Measurements from ENCODE around the gene CASQ2. TPM values are rescaled to one million over a fixed set of nuclear protein-coding genes. Genes with fewer than 3 reads are reported as not detected.

CASQ2 gene
- total and polyA plus RNA-seq, 2 of the 13 experiments (the other 11 are each of a cell fraction or from before 2014, with no cell fraction given) = not detected

GRCh38 chr1:115771094-115771846 is 2.8 kb upstream of the CASQ2 start:
- H2AFZ ChIP-seq (ENCODE audit: low read length) = peak overlapping the region; percentile 79
- no peaks in the 10 kb centered on the region for H4K20me1 ChIP-seq (ENCODE audit: insufficient read depth, low read length)
- in situ Hi-C loops (cut with HindIII; ENCODE audit: extremely low pct_ligation_motif_present, low pct_unique_long_range_greater_than_20kb) = loop anchor here (5.0 kb wide), 2 partner anchors 54 to 159 kb away; no protein-coding TSS in a partner anchor
- intact Hi-C loops (cut with micrococcal nuclease; ENCODE audit: unreplicated experiment) = no loop called here
- H3K27me3 ChIP-seq (ENCODE audit: control insufficient read depth in 1 of 2, insufficient read depth in 2 of 2, low read length in 2 of 2) = peaks cover 0 to 5% of the 10 kb centered on the region in 2 experiments; a peak in 1 of 5 replicates
- no TSS peak for BruUV-seq (replicated peaks)
- peak overlapping the region; percentile 80 for H3K4me2 ChIP-seq (ENCODE audit: low read depth, low read length)
- H3K36me3 ChIP-seq (replicated peaks in 1 of 2; ENCODE audit: control insufficient read depth in 1 of 2, insufficient read depth in 2 of 2, low read length in 2 of 2) = no peaks in the 10 kb centered on the region
- no peak for FAIRE-seq
- H3K27ac ChIP-seq (ENCODE audit: extremely low read length, insufficient read depth, low read length) = no peak overlapping the region
- H3K9ac ChIP-seq (ENCODE audit: insufficient read depth, low read depth, low read length) = no peak overlapping the region
- 0 out of 2 replicates have a peak, but pooled peaks cover 5% of the 10 kb centered on the region for H3K4me1 ChIP-seq (ENCODE audit: insufficient read depth, low read length)
- H3K4me3 ChIP-seq (replicated peaks in 1 of 3; ENCODE audit: insufficient read depth in 1 of 3, low read depth in 2 of 3, low read length in 3 of 3) = peak overlapping the region; percentile 26 to 50 (median 43); a peak in 5 of 6 replicates
- peak; percentile 87 for ATAC-seq
- TF ChIP-seq SP2 (CRISPR knock-in tag; IDR thresholded peaks at IDR 0.05) = 0 out of 2 replicates have a peak, but pooled peaks have one; percentile 13
- 0 out of 2 replicates have a peak, but pooled peaks have one; percentile 22 for TF ChIP-seq YEATS4 (CRISPR knock-in tag; IDR thresholded peaks at IDR 0.05; ENCODE audit: borderline replicate concordance)
- no peak for TF ChIP-seq ZNF558 (CRISPR knock-in tag; IDR thresholded peaks at IDR 0.05; ENCODE audit: borderline replicate concordance)
- no peak for DNase-seq (ENCODE audit: low spot score)
- ChIA-PET CTCF (ENCODE audit: low intra/inter-chr PET ratio, low total read pairs) (interaction anchor here (1.6 to 2.1 kb wide), 2 partner anchors 53 to 163 kb away, joined by 11 to 16 read pairs; no protein-coding TSS in a partner anchor), POLR2A (interaction anchor here (1.1 kb wide), 1 partner anchor 163 kb away, joined by 4 read pairs; no protein-coding TSS in a partner anchor)
- H3K79me2 ChIP-seq (ENCODE audit: insufficient read depth, low read length) = no peaks in the 10 kb centered on the region
- 38% methylated on average over 12 of the region's 14 CpGs for WGBS (ENCODE audit: low lambda C conversion rate)
- no peaks in the 10 kb centered on the region for H3K9me3 ChIP-seq (ENCODE audit: low read length)

- Histone ChIP-seq H3K9ac (ENCODE audit: insufficient read depth, low read depth, low read length) (no peak overlapping the region), H3K4me1 (ENCODE audit: insufficient read depth, low read length) (0 out of 2 replicates have a peak, but pooled peaks cover 5% of the 10 kb centered on the region), H3K27me3 (ENCODE audit: control insufficient read depth in 1 of 2, insufficient read depth in 2 of 2, low read length in 2 of 2) (peaks cover 0 to 5% of the 10 kb centered on the region in 2 experiments; a peak in 1 of 5 replicates), H2AFZ (ENCODE audit: low read length) (no peak overlapping the region), H3K9me3 (ENCODE audit: low read length) (no peaks in the 10 kb centered on the region), H3K27ac (ENCODE audit: extremely low read length, insufficient read depth, low read length) (no peak overlapping the region), H3K4me3 (replicated peaks in 1 of 3; ENCODE audit: insufficient read depth in 1 of 3, low read depth in 2 of 3, low read length in 3 of 3) (no peak overlapping the region), H3K79me2 (ENCODE audit: insufficient read depth, low read length) (no peaks in the 10 kb centered on the region), H4K20me1 (ENCODE audit: insufficient read depth, low read length) (no peaks in the 10 kb centered on the region), H3K4me2 (ENCODE audit: low read depth, low read length) (no peak overlapping the region), H3K36me3 (replicated peaks in 1 of 2; ENCODE audit: control insufficient read depth in 1 of 2, insufficient read depth in 2 of 2, low read length in 2 of 2) (no peaks in the 10 kb centered on the region)
- in situ Hi-C loops (cut with HindIII; ENCODE audit: extremely low pct_ligation_motif_present, low pct_unique_long_range_greater_than_20kb) (no loop called here), intact Hi-C loops (cut with micrococcal nuclease; ENCODE audit: unreplicated experiment) (no loop called here)
- ChIA-PET POLR2A (no interaction called here), CTCF (ENCODE audit: low intra/inter-chr PET ratio, low total read pairs) (no interaction called here)
- FAIRE-seq (no peak), DNase-seq (ENCODE audit: low spot score) (no peak), ATAC-seq (no peak)
- TF ChIP-seq TMF1 (CRISPR knock-in tag; IDR thresholded peaks at IDR 0.05; ENCODE audit: low read depth) (no peak), MAFK (conservative IDR thresholded peaks at IDR 0.05 in 1 of 2, IDR thresholded peaks at IDR 0.05 in 1 of 2; ENCODE audit: low read length in 2 of 2) (peak in 1 of 2 experiments; percentile 42; a peak in 2 of 4 replicates), YY1 (IDR thresholded peaks at IDR 0.05; ENCODE audit: insufficient read depth, insufficient replicate concordance, low read depth, low read length) (no peak), ZNF3 (CRISPR knock-in tag; IDR thresholded peaks at IDR 0.05) (no peak), MXI1 (IDR thresholded peaks at IDR 0.05; ENCODE audit: borderline replicate concordance, low read depth, low read length) (no peak), SETDB1 (CRISPR knock-in tag; IDR thresholded peaks at IDR 0.05; ENCODE audit: borderline replicate concordance) (no peak)
- WGBS (ENCODE audit: low lambda C conversion rate) = 75% methylated on average over 4 of the region's 4 CpGs
- BruUV-seq (replicated peaks) = no TSS peak
Observed at GRCh38 chr1:115767403-115767802, 1.1 kb downstream of the CASQ2 start.
